IgD-negative memory B cell (primary cell): ENCODE data around the gene CCDC171. TPM values are rescaled to one million over a fixed set of nuclear protein-coding genes. Genes with fewer than 3 reads are reported as not detected.
A peak's percentile ranks its signal among the peaks of the same experiment; 100 is the strongest.
"Not testable (repeated sequence)": the region's sequence is repeated elsewhere in the genome, so short reads cannot be mapped to it uniquely, and the experiment has no call there.

Source experiments
- H3K27ac Mint-ChIP-seq, 3 donors: one replicate each; pipeline ENCODE4 v1.8.0; 2020 to 2022; ENCODE audit warnings: mild to moderate bottlenecking in 3 of 3, mixed read lengths in 3 of 3, moderate library complexity in 1 of 3
- H3K27me3 Mint-ChIP-seq: one replicate; pipeline ENCODE4 v1.8.0; 2021; ENCODE audit warnings: mixed read lengths
- H3K36me3 Mint-ChIP-seq: one replicate; pipeline ENCODE4 v1.8.0; 2020; ENCODE audit warnings: mild to moderate bottlenecking, mixed read lengths
- H3K4me1 Mint-ChIP-seq, 3 donors: one replicate each; pipeline ENCODE4 v1.8.0; 2020 to 2022; ENCODE audit warnings: mixed read lengths in 3 of 3, mild to moderate bottlenecking in 1 of 3
- H3K4me3 Mint-ChIP-seq, 4 donors: one replicate each; pipeline ENCODE4 v1.8.0; 2020 to 2022; ENCODE audit warnings: mild to moderate bottlenecking in 4 of 4, mixed read lengths in 4 of 4, moderate library complexity in 3 of 4
- H3K9me3 Mint-ChIP-seq, 3 donors: one replicate each; pipeline ENCODE4 v1.8.0; 2020 to 2021; ENCODE audit warnings: mixed read lengths in 3 of 3, mild to moderate bottlenecking in 1 of 3
- polyA plus RNA-seq: library from polyadenylated mRNA; unstranded; fragments of 300-500 nt; fragmentation: Illumina TruSeq; gene quantifications from one replicate; pipeline ENCODE4 v1.2.3, GENCODE V29; 2021

The CCDC171 gene
- 0.18 TPM for polyA plus RNA-seq

DNA sequence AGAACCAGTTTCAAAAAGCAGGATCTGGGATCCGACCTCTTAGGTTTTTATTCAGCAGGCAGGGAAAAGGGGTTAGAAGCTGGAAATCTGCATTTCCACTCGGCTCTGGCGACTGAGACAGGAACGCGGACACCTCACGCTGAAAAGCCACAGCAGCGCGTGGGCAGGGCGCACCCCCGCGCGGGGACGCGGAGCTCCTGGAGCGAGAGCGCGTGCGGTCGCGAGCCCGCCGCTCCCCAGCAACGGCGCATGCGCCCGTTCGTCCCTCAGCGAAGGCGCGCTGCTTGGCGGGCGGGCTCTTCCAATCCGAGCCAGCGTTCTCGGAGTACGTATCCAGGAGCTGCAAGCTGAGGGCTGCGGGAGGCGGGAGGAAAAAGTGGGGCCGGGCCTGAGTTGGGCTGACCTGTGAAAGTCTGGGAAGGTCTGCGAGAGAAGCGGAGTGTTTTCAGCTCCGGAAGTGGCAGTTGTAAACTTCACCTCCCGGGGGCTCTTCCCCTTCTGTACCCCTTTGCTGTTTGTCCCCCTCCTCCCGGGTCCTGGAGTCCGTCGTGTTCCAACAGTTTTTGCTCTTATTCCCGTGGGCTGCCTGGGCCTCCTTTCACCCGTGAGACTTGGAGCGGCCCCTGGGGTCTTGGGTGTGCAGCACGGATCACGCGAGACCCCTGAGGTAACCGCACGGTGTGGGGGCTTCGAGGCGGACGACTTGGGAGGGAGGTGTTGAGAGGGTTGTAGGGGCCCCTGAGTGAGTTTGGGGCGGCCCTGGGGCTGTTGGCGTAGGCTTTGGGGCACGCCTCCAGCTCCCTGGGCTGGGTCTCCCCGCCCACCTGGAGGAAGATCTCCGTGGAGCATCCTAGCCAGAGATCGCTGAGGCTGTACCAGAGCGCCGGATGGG, at the start of gene CCDC171:
Gene CCDC171 (plus strand): TSS at position 408 of the 892 bp plus-strand sequence. CDS start 11,046 bp downstream, outside the sequence.
- no peaks in the 10 kb centered on the region for H3K27me3 Mint-ChIP-seq

DNA sequence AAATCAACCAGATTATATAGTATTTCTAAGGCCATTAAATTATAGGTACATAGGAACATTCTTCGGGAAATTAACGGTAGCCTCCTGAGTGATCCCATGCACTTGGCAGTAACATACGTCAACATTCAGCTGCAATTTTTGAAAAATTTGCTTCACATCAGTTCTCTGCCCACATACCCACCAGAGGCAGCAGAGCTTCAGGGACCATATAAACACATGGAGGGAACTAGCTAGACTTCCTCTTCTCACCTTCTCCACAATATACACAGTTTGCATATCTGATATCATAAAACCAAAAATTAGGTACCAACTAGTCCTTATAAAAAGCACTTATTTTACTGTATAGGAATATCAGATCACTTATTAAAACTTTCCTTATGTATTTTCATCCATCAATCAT, 46.9 kb upstream of the CCDC171 start:
- peak overlapping the region in 2 of 4 donors; percentile 54 to 60 for H3K4me3 Mint-ChIP-seq
- H3K36me3 Mint-ChIP-seq: no peaks in the 10 kb centered on the region
- H3K9me3 Mint-ChIP-seq: no peaks in the 10 kb centered on the region
- peaks cover 14 to 50% (median 48%) of the 10 kb centered on the region in 3 donors for H3K4me1 Mint-ChIP-seq
- H3K27ac Mint-ChIP-seq: peak overlapping the region in 2 of 3 donors; percentile 64 to 75
- H3K27me3 Mint-ChIP-seq: no peaks in the 10 kb centered on the region

More for the DNA sequence above, at the start of gene CCDC171:
- Mint-ChIP-seq H3K36me3 (peaks cover 2% of the 10 kb centered on the region), H3K4me1 (peaks cover 2 to 18% (median 13%) of the 10 kb centered on the region in 3 donors), H3K4me3 (peak within 1 kb of the TSS; percentile 87 to 97 (median 94)), H3K27ac (peak within 1 kb of the TSS; percentile 43 to 94 (median 65)), H3K9me3 (peaks cover 0 to 2% (median 0%) of the 10 kb centered on the region in 3 donors)

DNA sequence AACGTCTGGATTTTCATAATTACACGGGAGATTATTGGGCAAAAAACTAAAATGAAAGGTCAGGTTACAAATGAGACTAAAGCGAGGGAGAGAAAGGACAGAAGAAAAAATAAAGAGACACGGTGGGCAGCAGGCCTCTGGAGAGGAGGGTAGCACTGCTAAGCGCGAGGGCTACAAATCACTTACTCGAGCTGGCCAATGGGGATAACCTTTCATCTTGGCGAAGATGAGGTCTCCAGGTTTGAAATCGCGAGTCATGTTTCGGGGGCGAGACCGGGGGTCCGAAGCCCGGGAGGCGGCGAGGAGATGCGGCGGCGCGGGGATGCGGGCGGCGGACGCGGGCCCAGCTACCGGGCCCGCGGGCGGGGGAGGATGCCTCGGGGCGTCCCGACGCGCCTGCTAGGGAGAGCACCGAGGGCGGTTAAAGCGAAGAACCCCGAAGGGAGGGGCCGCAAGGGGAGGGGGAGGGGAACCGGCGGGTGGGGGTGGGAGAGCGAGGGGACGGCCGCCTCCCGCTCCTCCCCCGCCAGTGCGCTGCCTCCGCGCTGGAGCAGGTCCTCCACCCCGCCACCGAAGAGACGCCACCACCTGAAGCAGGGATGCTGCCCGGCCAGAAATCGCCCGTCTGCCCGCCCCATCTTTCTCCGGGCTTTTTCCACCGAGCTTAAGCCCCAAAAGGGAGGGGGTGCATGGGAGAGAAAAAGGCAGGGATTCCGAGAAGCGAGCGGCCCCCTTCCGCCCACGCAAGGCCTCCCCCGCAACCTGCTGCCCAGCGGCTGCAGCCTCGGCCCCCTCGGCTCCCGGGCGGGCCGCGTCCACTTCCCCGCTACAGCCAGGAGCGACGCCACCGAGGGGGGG, 42.7 kb upstream of the CCDC171 start:
- Mint-ChIP-seq H3K27me3 (no peaks in the 10 kb centered on the region), H3K4me3 (peak overlapping the region; percentile 93 to 99 (median 96)), H3K36me3 (no peaks in the 10 kb centered on the region), H3K9me3 (no peaks in the 10 kb centered on the region), H3K27ac (peak overlapping the region; percentile 96 to 99 (median 97)), H3K4me1 (peaks cover 32 to 58% (median 46%) of the 10 kb centered on the region in 3 donors)

DNA sequence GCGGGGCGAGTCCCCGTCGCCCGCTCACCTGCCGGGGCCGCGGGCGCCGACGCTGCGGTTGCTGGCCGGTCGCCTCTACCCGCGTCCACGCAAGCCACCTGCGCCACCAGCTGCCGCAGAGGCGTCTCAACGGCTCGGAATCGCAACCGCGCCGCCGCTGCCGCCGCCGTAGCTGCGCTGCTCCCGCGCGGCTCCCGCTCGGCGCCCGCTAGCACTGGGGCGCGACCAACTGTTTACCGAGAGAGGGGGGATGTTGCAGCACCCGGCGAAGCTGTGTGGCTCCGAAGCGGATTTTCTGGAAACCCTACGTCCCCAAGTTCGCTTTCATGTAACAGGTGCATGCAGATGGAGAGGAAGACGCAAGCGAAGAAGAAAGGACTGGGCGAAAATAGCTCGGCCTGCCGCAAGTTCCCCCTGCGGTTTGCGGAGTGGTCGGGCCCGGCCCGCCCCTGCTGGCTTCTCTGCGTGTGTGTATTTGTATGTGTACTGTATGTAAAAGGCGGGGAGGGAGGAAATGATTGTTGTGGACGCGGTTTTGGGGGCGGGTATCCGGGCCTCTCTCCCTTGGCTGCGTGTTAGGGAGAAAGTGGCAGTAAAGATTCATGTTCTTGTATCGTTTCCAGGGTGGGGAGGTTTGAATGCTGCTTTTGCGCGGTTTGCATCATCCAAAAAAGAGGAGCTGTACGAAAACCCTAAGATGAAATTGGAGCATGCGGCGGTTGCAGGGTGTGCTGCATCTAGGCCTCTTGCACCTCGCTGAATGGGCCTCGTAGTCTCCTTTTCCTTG, 41.9 kb upstream of the CCDC171 start, which contains the start of gene PSIP1:
Gene PSIP1 (minus strand): TSS at position 182 of the 787 bp plus-strand sequence. CDS start 782 bp downstream, outside the sequence.
- peaks cover 29 to 54% (median 47%) of the 10 kb centered on the region in 3 donors for H3K4me1 Mint-ChIP-seq
- H3K27ac Mint-ChIP-seq: peak within 1 kb of the TSS; percentile 97 to 100 (median 99)
- H3K36me3 Mint-ChIP-seq: no peaks in the 10 kb centered on the region
- H3K9me3 Mint-ChIP-seq: no peaks in the 10 kb centered on the region
- no peaks in the 10 kb centered on the region for H3K27me3 Mint-ChIP-seq
- H3K4me3 Mint-ChIP-seq: peak within 1 kb of the TSS; percentile 93 to 99 (median 98)

DNA sequence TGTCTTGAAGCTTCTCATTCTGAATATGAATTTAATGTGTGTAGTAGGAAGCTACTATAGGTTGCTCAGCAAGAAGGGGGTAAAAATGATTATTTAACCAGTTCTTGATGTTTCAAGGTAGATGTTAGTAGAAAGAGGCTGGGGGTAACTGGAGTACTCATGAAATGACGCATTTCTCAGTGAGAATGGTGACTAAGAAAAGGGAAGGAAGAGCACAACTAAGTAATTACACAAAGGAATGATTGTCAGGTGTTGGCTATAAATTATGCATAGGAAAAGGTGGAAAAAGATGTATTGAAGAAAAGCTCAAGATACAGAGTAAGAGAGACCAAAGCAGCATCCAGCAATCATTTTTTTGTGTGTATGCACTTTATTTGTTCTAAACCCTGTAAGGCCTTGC, 40.6 kb upstream of the CCDC171 start:
- H3K9me3 Mint-ChIP-seq: no peaks in the 10 kb centered on the region
- H3K36me3 Mint-ChIP-seq: peaks cover under 1% of the 10 kb centered on the region
- no peaks in the 10 kb centered on the region for H3K27me3 Mint-ChIP-seq
- H3K4me3 Mint-ChIP-seq: peak overlapping the region; percentile 3 to 96 (median 61)
- H3K27ac Mint-ChIP-seq: peak overlapping the region; percentile 72 to 97 (median 94)
- peaks cover 27 to 42% (median 37%) of the 10 kb centered on the region in 3 donors for H3K4me1 Mint-ChIP-seq

DNA sequence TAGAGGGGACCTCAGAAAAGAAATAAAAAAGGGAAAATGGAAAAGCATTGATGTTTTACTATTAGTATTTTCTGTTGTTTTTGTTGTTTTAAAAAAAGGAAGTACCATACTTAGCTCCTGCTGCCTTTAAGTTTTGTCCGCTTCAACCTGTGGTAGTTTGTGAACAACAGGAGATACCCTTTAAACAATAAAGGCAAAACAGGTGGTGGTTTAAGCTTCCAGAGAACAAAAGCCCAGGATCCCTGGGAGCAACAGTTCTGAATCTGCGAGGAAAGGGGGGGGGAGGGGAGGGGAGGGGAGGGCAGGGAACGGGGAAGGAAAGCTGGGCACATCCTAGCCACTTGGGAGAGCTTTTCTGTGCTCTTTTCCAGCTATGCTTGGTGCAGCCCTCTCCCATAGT, 40.0 kb upstream of the CCDC171 start:
- Mint-ChIP-seq H3K9me3 (no peaks in the 10 kb centered on the region), H3K4me1 (peaks cover 27 to 39% (median 36%) of the 10 kb centered on the region in 3 donors), H3K4me3 (peak overlapping the region in 2 of 4 donors; percentile 63 to 96), H3K27ac (peak overlapping the region; percentile 2 to 94 (median 72)), H3K27me3 (no peaks in the 10 kb centered on the region), H3K36me3 (peaks cover 1% of the 10 kb centered on the region)

DNA sequence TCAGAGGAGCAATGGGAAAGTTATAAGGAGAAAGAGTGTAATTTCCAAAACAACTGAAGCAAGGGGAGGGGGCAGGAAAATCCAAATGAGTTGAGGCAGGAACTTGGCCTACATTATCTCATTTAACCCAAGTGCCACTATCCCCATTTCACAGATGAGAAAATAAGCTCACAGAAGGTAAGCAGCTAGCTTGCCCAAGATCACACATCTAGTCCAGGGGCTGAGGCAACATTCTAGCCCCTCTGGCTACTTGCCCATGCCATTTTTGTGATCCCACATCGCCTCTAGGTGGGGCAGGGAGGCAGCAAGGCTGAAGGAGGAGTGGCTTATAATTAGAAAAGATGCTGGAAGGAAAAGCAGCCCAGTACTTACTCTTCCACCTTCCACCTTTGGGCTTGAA, 39.5 kb upstream of the CCDC171 start:
- H3K27me3 Mint-ChIP-seq: no peaks in the 10 kb centered on the region
- no peaks in the 10 kb centered on the region for H3K9me3 Mint-ChIP-seq
- H3K4me3 Mint-ChIP-seq: peak overlapping the region in 2 of 4 donors; percentile 10 to 63
- peaks cover 1% of the 10 kb centered on the region for H3K36me3 Mint-ChIP-seq
- H3K4me1 Mint-ChIP-seq: peaks cover 27 to 35% (median 32%) of the 10 kb centered on the region in 3 donors
- H3K27ac Mint-ChIP-seq: peak overlapping the region in 2 of 3 donors; percentile 2 to 58

DNA sequence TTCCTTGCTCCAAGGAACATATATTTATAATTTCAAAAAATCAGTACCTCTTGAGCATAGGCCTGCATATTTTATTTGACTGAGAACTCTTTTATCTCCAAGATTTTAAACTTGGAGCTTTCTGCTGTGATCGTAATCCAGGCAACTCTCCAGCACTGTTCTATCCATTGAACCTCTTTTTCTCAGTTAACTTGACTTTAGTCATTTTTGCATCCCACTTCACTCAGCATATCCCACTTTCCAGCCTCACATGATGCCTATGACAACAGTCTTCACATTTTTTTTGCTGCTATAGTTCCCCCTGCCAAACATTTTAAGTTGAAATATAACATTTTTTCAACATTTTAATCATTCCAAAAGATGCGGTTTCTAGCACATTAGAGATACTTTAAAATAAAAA, 33.0 kb upstream of the CCDC171 start:
- no peak overlapping the region for H3K27ac Mint-ChIP-seq
- H3K27me3 Mint-ChIP-seq: peaks cover 2% of the 10 kb centered on the region
- H3K4me3 Mint-ChIP-seq: no peak overlapping the region
- H3K4me1 Mint-ChIP-seq: peaks cover 0 to 5% (median 0%) of the 10 kb centered on the region in 3 donors
- peaks cover 1% of the 10 kb centered on the region for H3K36me3 Mint-ChIP-seq
- no peaks in the 10 kb centered on the region for H3K9me3 Mint-ChIP-seq

DNA sequence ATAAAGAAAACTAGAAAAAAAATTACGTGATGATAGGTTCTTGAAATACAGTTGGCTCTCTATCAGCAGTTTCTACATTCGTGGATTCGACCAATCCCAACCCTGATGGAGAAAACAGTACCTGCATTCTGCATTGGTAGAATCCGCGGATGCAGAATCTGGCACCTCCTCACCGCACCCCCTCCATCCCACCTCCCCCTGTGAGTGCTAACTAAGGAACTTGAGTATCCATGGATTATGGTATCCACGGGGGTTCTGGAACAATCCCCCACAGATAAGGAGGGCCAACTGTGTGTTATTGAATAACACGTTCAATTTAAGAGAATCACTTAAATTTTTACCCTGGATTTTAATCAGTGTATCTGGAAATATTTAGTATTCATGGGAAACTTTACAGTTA, 31.6 kb upstream of the CCDC171 start:
- Mint-ChIP-seq H3K4me3 (no peak overlapping the region), H3K27me3 (peaks cover 2% of the 10 kb centered on the region), H3K9me3 (no peaks in the 10 kb centered on the region), H3K4me1 (no peaks in the 10 kb centered on the region), H3K27ac (no peak overlapping the region), H3K36me3 (peaks cover 1% of the 10 kb centered on the region)

DNA sequence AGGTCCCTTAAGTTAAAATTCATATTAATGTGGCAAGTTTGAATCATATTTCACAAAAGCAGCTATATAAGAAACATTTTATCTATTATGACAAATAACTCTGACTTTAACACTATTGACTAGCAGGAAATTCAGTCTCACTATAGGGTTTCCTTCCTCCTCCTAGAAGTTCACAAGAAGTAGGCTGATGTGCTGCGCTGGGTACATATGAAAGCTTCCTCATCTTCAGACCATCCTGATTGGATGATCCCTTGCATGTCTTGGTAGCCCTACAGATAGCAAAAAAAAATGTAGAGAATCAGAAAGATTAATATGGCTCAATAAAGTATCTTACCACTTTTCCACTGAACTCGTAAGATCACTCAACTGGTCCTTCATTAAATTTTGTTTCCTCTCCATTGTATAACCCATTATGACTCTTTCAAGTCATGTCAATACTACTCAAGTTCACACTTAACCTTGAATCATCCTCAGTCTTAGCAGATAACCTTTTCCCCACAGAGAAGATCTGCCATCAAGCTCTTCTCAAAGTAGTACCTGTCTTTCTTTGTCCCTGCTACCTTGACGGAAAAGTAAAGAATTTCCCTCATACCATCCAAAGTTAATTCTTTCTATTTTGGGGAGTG, 30.6 kb upstream of the CCDC171 start:
- Mint-ChIP-seq H3K27ac (no peak overlapping the region), H3K9me3 (no peaks in the 10 kb centered on the region), H3K4me3 (no peak overlapping the region), H3K27me3 (peaks cover 2% of the 10 kb centered on the region), H3K4me1 (no peaks in the 10 kb centered on the region), H3K36me3 (peaks cover under 1% of the 10 kb centered on the region)

DNA sequence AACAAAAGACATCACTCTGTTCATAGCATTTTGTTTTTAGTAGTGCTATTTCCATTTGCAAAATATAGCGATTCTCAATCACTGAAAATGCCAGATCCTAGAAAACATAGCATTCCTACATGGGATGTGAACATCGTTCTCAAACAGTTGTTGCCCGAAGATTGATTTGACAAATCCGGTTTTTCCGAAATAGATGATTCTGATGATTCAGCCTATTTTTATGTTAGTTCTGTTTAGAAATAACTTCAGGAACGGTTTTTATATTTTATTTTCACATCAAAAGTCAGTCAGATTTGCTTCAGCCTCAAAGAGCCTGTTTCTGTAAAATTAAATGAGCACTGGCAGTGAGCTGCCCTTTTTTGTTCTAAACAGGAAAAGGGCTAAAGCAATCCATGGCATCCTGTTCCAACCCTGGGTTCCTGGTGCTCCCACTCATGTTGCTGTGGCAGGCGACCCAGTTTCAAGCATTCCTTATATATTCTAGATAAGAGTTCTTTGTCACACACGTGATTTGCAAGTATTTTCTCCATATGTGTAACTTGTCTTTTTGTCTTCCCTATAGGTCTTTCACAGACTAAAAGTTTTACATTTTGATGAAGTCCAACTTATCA, 27.9 kb upstream of the CCDC171 start:
- Mint-ChIP-seq H3K4me1 (peaks cover 0 to under 1% (median 0%) of the 10 kb centered on the region in 3 donors), H3K4me3 (no peak overlapping the region), H3K27ac (no peak overlapping the region), H3K27me3 (peaks cover 4% of the 10 kb centered on the region), H3K36me3 (no peaks in the 10 kb centered on the region), H3K9me3 (no peaks in the 10 kb centered on the region)

DNA sequence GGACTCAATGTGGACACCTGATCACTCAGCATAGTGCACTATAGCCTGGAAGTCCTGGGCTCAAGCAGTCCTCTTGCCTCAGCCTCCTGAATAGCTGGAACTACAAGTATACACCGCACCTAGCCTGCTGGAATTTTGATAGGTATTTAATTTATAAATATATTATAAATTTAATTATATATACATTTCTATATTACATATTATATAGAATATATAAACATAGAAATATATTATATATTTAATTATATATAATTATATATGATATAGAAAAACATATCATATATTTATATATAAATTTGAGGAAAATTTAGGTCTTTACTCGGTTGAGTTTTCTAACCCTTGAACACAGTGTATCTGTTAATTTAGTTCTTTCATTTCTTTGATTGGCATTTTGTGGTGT, 26.9 kb upstream of the CCDC171 start:
- H3K4me1 Mint-ChIP-seq: peaks cover 0 to 3% (median 0%) of the 10 kb centered on the region in 3 donors
- peaks cover 4% of the 10 kb centered on the region for H3K27me3 Mint-ChIP-seq
- H3K9me3 Mint-ChIP-seq: no peaks in the 10 kb centered on the region
- H3K36me3 Mint-ChIP-seq: no peaks in the 10 kb centered on the region
- no peak overlapping the region for H3K4me3 Mint-ChIP-seq
- peak overlapping the region in 1 of 3 donors; percentile 59 for H3K27ac Mint-ChIP-seq

DNA sequence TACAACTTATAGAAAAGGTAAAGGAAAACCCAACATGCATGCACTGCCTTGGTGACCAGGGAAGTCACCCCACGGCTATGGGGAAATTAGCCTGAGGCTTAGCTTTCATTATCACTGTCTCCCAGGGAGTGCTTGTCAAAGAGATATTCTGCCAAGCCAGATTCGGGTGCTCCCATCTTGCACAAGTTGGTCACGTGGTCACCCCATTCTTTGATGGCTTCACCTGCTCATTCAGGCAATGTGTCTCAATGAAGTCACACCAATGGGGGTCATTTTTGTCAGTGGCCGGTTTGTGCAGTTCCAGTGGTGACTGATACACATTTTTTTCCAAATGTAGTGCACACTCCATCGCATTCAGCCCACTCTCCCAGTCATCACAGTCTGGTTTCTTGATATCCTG, 25.8 kb upstream of the CCDC171 start:
- not testable (repeated sequence) for H3K9me3 Mint-ChIP-seq, H3K4me1 Mint-ChIP-seq, H3K27ac Mint-ChIP-seq, H3K4me3 Mint-ChIP-seq, H3K36me3 Mint-ChIP-seq, H3K27me3 Mint-ChIP-seq
